Panc1 (cell line): ENCODE results near the gene MYO7A. TPM values are rescaled to one million over a fixed set of nuclear protein-coding genes. Genes with fewer than 3 reads are reported as not detected.

Experiments used
- ATAC-seq: fragments of 200-7000 bp; cut with Tn5 transposase; 2 replicates; pipeline ENCODE4 v1.9.1; 2020; ENCODE audit warnings: mild to moderate bottlenecking, moderate library complexity
- BruUV-seq: library from RNA; stranded (reverse); fragments of 400-500 nt; replicated peaks from 2 replicates; lab custom pipeline; 2021; lab: Mats Ljungman, UMichigan
- CTCF ChIA-PET: fragments of 300-600 bp; sonication (Branson Sonifier 250); formaldehyde crosslinking; loops from one replicate; lab custom pipeline; 2022; ENCODE audit warnings: antibody characterized with exemption; lab: Charles Lee
- POLR2A ChIA-PET: fragments of 300-600 bp; sonication (Branson Sonifier 250); formaldehyde crosslinking; loops from one replicate; lab custom pipeline; 2022; ENCODE audit warnings: antibody characterized with exemption; lab: Charles Lee
- DNase-seq: peaks from one replicate; pipeline ENCODE4 v3.0.0-alpha.2; 2010; ENCODE audit warnings: low read depth, low spot score
- H3K27ac ChIP-seq: 2 replicates; pipeline ENCODE4 v1.5.1; 2011; ENCODE audit warnings: mild to moderate bottlenecking, low read length, inconsistent platforms
- H3K27me3 ChIP-seq: fragments of 200-500 bp; sonication (Bioruptor generic); 2 replicates; pipeline ENCODE4 v1.6.0; 2014; ENCODE audit warnings: low read length, inconsistent platforms; ENCODE audit not compliant: control insufficient read depth, insufficient read depth
- H3K36me3 ChIP-seq: fragments of 200-500 bp; sonication (Bioruptor generic); 2 replicates; pipeline ENCODE4 v1.5.1; 2014; ENCODE audit warnings: inconsistent platforms, mild to moderate bottlenecking, low read length, moderate library complexity; ENCODE audit not compliant: control insufficient read depth, insufficient read depth
- H3K4me1 ChIP-seq: 2 replicates; pipeline ENCODE4 v1.5.1; 2011; ENCODE audit warnings: inconsistent platforms, mild to moderate bottlenecking, low read length, moderate library complexity; ENCODE audit not compliant: control insufficient read depth, insufficient read depth
- H3K4me3 ChIP-seq, 2 experiments: 2 replicates each; pipeline ENCODE4 v1.5.1; 2011 to 2012; ENCODE audit warnings: low read depth in 2 of 2, low read length in 2 of 2, mild to moderate bottlenecking in 2 of 2, inconsistent platforms in 1 of 2, moderate library complexity in 1 of 2
- H3K9me3 ChIP-seq: fragments of 200-500 bp; sonication (Bioruptor generic); 2 replicates; pipeline ENCODE4 v1.5.1; 2014; ENCODE audit warnings: low read depth, mild to moderate bottlenecking, inconsistent platforms, low read length, moderate library complexity; ENCODE audit not compliant: control insufficient read depth, insufficient read depth
- CTCF ChIP-seq: fragments of 450-650 bp; IDR thresholded peaks from 2 replicates; pipeline ENCODE4 v1.5.1; 2017; ENCODE audit warnings: mild to moderate bottlenecking
- POLR2AphosphoS5 ChIP-seq: IDR thresholded peaks from 2 replicates; pipeline ENCODE4 v1.6.1; 2012; ENCODE audit warnings: mild to moderate bottlenecking, low read depth, low read length, moderate library complexity
- REST ChIP-seq, 2 experiments: IDR thresholded peaks; 2 replicates each; pipeline ENCODE4 v1.6.1; 2011 to 2012; ENCODE audit warnings: low read depth in 2 of 2, control low read depth in 1 of 2, low read length in 1 of 2, mild to moderate bottlenecking in 1 of 2, moderate library complexity in 1 of 2; ENCODE audit not compliant: insufficient read depth in 1 of 2
- SIN3A ChIP-seq: IDR thresholded peaks from 2 replicates; pipeline ENCODE4 v1.6.1; 2012; ENCODE audit warnings: low read depth, mild to moderate bottlenecking, low read length, moderate library complexity, borderline replicate concordance; ENCODE audit not compliant: insufficient read depth
- TCF7L2 ChIP-seq: IDR thresholded peaks from 2 replicates; pipeline ENCODE4 v1.6.1; 2011; ENCODE audit warnings: mild to moderate bottlenecking, low read depth, low read length, inconsistent platforms
- in situ Hi-C: cut with HindIII; loops from 2 replicates; pipeline ENCODE4 v1.10.0; 2016; ENCODE audit warnings: low sequenced_read_pairs, low pct_unique_long_range_greater_than_20kb
- intact Hi-C: fragments of 100-400 bp; cut with micrococcal nuclease; formaldehyde crosslinking; loops from one replicate; pipeline ENCODE4 v1.10.0; 2022; ENCODE audit not compliant: unreplicated experiment
- total RNA-seq: library from RNA; stranded (reverse); gene quantifications from one replicate; pipeline ENCODE4 v1.2.1, GENCODE V29; 2021; ENCODE audit not compliant: unreplicated experiment

Gene MYO7A
- total RNA-seq, 1 experiment from 2014 or later: 1.3 TPM

- Histone ChIP-seq H3K36me3 (no peaks in the 10 kb centered on the region), H3K4me1 (peaks cover 23% of the 10 kb centered on the region), H3K27me3 (no peaks in the 10 kb centered on the region), H3K27ac (no peak overlapping the region), H3K4me3 (no peak overlapping the region), H3K9me3 (no peaks in the 10 kb centered on the region)
- in situ Hi-C loops: no loop called here
- ChIA-PET POLR2A (no interaction called here), CTCF (interaction anchor here (0.7 to 0.8 kb wide), 2 partner anchors 16 to 72 kb away, joined by 3 read pairs; partner anchors contain the start of gene MYO7A)
- DNase-seq (no peak), ATAC-seq (no peak)
- intact Hi-C loops: loop anchor here (5.0 kb wide), 1 partner anchor 65 kb away; no protein-coding TSS in a partner anchor
- TF ChIP-seq SIN3A: no peak
- BruUV-seq: no TSS peak
These were observed 16.1 kb upstream of the MYO7A start for GRCh38 chr11:77111946-77112345.

GRCh38 chr11:77112641-77113381 is 15.2 kb upstream of the MYO7A start:
- TF ChIP-seq REST (IDR thresholded peaks at IDR 0.05; ENCODE audit: insufficient read depth in 1 of 2, low read depth in 2 of 2, low read length in 1 of 2) (no peak), CTCF (no peak), POLR2AphosphoS5 (no peak), TCF7L2 (no peak), SIN3A (no peak)
- CTCF ChIA-PET: interaction anchor here (0.7 to 1.5 kb wide), 3 partner anchors 16 to 73 kb away, joined by 3 to 15 read pairs (median 3); partner anchors contain the start of gene MYO7A
- Histone ChIP-seq H3K9me3 (no peaks in the 10 kb centered on the region), H3K27me3 (no peaks in the 10 kb centered on the region), H3K4me3 (no peak overlapping the region), H3K27ac (no peak overlapping the region), H3K4me1 (peaks cover 15% of the 10 kb centered on the region), H3K36me3 (no peaks in the 10 kb centered on the region)
- BruUV-seq: no TSS peak
- POLR2A ChIA-PET: no interaction called here
- in situ Hi-C loops: no loop called here
- intact Hi-C loops: loop anchor here (5.0 kb wide), 1 partner anchor 66 kb away; no protein-coding TSS in a partner anchor
- DNase-seq (no peak), ATAC-seq (no peak)
